T-helper 2 cell treated with Interferon-gamma antibody and Interleukin-4, amounts not matched to agents 100 ng/mL and 5 ng/mL, for 36 hours (primary cell): ENCODE data around the gene TOP3A. TPM values are rescaled to one million over a fixed set of nuclear protein-coding genes. Genes with fewer than 3 reads are reported as not detected.

Experiments
- intact Hi-C: fragments of 100-400 bp; cut with micrococcal nuclease; formaldehyde crosslinking; loops from one replicate; pipeline ENCODE4 v1.15.1; 2023
- total RNA-seq: library from RNA; stranded (reverse); gene quantifications from 2 replicates; pipeline ENCODE4 v1.2.3, GENCODE V29; 2022

TOP3A gene
- total RNA-seq, 1 donor from 2014 or later = 69.4 TPM

DNA sequence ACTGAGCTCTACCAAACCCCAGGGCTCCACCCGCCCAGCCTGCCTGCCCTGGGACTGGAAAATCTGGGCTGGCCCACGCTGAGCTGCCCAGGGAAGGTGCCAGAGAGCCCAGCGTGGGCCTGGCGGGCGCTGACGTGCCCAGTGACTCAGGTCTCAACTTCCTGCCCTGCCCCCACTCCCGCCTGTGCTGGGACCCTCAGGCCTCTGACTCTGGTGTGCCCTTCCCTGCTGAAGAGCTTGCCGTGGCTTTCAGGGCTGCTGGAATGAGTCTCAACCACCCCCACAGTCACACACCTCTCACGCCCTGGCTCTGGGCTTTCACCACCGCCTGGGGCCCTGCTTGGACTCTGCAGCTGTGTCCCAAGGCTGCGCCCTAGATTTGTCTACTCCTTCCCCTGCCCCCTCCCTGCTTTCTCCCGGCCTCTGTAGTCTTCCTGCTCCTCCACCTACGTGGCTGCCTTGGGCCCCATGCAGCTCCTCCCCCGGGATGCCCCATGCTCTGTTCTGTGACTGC is 79.0 kb downstream of the TOP3A start:
- intact Hi-C loops = no loop called here

DNA sequence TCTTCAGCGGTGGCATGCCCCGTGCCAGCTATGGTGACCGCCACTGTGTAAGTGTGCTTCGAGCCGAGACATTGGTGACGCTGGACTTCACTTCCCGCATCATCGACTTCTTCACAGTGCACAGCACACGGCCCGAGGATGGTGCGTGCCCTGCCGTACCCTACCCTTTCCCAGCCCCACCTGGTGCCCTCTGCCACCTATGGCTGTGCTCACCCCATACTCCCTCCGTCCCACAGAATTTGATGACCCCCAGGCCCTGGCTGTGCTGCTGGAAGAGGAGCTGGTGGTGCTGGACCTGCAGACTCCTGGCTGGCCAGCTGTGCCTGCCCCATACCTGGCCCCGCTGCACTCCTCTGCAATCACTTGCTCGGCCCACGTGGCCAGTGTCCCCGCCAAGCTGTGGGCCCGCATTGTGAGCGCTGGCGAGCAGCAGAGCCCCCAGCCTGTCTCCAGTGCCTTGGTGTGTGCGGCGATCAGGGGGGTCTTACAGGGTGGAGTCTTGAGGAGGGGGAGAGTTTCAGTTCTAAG is 79.9 kb downstream of the TOP3A start:
- intact Hi-C loops = no loop called here

DNA sequence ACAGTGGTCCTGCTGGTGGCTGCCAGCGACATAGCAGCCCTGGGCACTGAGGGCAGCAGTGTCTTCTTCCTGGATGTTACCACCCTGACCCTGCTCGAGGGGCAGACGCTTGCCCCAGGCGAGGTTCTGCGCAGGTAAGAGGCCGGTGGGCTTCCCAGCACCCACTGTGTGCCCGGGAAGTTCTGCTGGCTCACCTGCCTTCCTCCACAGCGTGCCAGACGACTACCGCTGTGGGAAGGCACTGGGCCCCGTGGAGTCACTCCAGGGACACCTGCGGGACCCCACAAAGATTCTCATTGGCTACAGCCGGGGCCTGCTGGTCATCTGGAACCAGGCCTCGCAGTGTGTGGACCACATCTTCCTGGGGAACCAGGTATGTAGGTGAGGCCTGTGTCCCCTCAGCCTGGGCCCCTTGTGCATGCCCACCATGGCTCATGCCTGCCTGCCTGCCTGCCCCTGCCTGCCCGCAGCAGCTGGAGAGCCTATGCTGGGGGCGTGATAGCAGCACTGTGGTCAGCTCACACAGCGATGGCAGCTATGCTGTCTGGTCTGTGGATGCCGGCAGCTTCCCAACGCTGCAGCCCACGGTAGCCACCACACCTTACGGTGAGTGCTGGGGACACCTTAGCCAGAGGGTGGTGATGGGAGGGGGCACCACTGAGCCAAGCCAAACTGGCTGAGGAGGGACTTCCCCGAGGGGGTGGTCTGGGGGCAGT is 80.8 kb downstream of the TOP3A start:
- intact Hi-C loops = no loop called here

DNA sequence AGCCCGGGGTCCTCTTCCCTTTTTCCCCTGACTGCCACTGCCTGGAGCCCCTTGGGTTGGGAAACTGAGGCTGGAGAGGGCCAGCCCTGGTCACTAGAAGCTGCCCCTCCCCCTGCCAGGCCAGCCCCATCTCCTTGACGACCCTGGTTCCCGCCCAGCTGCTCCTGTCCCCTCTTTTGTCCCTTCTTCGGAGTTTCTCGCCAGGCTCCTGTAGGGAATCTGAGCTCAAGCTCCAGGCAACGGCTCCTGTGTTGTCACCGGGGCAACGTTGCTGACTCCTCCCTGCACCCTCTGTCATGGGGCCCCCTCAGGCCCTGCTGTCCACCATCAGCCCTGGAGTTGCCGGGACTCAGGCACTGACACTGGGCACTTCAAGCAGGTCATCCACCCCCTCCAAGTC is 83.6 kb downstream of the TOP3A start:
- intact Hi-C loops = no loop called here

DNA sequence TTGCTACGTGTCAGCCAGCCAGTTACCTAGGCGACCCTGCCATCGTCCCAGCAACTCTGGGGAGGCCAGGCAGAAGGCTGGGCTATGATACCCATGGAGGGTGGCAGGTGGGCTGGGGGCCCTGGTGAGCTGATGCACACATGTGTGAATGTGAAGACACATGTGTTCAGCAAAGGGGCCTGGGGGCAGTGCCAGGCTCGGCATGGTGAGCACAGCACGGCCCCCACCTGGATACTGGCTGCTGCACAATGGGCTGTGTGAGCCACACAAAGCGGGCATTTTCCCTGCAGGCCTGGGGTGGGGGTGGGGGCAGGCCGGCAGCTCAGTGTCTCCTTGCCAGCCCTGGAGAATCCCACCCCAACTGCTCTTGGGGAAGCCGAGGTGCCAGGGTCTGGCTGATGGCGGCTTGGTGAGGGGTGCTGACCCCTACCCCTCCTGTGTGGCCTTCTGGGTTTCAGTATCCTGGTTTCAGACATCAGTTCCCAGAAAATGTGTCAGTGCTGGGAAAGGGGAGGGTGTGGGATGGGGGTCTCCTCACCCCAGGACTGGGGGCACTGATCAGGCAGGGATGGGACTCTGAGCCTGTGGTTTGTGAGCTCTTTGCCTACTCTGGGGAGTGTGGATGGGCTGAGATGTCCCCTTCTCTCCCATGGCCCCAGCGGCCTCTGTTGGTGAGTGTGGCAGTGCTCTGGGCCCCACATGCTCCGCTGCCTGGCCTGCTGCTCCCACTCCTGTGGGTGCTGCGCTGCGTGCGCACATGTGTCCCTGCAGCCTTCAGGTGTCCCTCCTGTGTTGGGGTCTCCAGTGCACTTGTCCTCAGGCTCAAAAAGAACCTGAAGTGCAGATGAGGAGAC is 84.3 kb downstream of the TOP3A start:
- intact Hi-C loops = no loop called here

DNA sequence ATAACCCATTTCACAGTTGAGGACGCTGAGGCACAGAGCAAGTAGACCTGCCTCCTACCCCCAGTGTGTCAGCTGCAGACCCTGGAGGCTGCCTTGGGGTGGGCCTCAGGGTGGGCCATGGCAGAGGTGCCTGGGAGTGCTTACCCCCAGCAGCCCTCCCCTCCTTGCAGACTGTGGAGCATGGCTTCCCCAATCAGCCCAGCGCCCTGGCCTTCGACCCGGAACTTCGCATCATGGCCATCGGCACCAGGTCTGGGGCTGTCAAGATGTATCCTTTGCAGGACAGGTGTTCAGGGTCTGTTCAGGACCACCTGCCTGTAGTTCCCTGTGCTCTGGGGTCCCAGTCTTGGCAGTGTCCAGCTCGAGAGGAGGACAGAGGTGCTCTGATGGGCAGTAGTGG is 85.0 kb downstream of the TOP3A start:
- intact Hi-C loops = loop anchor here (10.0 kb wide), 1 partner anchor 775 kb away; the partner anchor contains the start of gene FAM83G

DNA sequence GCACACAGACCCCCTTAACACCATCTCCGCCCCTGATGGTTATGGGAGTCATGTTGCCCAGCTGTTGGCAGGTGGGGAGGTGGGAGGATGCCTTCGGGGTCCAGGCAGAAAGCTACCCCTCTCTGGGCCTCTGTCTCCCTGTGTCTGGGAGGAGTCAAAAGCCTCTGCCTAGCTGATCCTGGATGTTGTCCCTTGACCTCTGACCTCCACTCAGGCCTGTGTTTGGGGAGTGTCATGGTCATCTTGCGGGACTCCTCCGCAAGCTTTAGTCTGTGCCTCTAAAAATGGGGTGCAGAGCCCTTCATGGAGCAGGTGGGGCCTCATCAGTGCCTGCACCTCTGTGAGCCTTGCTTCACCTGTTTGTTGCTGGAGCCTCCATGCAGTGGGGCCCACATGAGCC is 85.5 kb downstream of the TOP3A start:
- intact Hi-C loops = loop anchor here (10.0 kb wide), 1 partner anchor 776 kb away; the partner anchor contains the start of gene FAM83G

DNA sequence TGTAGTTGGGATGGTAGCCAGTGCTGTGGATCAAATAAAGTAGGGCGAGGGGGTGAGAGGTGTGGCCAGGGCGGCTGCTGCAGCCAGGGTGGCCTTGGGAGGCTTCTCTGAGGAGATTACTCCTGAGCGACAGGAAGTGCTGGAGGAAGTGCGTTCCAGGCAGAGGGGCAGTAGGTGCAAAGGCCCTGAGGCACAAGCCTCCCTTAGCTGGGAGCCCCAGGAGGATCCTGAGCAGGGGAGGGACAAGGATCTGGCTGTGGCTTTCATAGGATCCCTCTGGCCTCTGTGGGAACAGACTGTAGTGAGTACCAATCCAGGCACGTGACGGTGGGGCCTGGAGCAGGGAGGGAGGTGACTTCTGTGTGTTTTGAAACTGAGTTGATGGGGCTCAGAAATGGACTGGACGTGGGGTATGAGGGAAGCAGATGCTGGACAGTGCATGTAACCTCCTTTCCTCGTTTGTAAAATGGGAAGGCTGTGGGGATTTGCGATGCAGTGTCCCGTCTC is 86.6 kb downstream of the TOP3A start:
- intact Hi-C loops = loop anchor here (10.0 kb wide), 1 partner anchor 777 kb away; the partner anchor contains the start of gene FAM83G

DNA sequence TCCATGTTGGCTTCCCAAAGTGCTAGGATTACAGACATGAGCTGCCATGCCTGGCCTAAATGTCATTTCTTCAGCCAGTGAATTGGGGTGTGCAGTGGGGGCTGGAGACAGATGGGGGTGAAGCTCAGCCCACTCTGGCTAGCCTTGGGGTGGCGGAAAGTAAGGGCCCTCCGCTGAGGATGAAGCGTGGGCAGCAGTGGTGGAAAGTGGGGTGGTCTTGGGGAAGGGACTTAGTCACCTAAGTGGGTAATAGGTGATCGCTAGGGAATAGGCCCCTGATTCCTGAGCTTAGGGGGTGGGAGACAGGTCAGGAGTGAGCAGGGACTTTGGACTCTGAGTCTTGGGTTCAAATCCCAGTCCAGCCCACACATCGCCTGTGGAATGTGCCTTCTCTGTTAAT is 87.2 kb downstream of the TOP3A start:
- intact Hi-C loops = loop anchor here (10.0 kb wide), 1 partner anchor 777 kb away; the partner anchor contains the start of gene FAM83G

DNA sequence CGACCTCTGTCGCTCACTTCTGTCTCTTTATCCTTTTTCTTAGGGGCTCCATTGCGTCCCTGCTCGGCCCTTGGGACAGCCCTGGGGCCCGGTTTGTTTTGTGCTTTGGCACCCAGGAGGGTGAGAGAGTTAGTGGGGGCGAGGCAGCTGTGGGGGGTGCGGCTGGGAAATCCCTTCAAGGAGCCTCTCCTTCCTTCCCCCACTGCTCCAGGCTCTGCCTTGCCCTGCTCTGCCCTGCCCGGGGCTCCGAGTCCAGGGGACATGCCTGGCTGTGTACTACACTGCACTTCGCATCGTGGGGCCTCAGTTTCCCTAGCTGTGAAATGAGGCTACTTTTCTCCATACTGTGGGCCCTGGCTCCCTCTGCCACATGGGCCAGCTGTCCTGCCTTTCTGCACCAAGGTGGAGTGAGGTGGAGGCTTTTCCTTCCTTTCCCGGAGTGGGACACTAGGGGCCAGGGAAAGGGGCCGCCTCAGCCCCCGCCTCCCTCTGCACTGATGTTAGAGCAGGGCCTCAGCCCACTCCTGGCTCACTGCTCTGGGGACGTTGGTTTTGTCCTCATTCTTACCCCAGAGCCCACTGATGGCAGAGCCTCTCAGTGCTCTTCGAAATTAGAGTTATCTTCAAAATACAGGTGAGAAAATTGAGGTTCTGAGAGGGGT is 88.4 kb downstream of the TOP3A start:
- intact Hi-C loops = loop anchor here (10.0 kb wide), 1 partner anchor 778 kb away; the partner anchor contains the start of gene FAM83G

DNA sequence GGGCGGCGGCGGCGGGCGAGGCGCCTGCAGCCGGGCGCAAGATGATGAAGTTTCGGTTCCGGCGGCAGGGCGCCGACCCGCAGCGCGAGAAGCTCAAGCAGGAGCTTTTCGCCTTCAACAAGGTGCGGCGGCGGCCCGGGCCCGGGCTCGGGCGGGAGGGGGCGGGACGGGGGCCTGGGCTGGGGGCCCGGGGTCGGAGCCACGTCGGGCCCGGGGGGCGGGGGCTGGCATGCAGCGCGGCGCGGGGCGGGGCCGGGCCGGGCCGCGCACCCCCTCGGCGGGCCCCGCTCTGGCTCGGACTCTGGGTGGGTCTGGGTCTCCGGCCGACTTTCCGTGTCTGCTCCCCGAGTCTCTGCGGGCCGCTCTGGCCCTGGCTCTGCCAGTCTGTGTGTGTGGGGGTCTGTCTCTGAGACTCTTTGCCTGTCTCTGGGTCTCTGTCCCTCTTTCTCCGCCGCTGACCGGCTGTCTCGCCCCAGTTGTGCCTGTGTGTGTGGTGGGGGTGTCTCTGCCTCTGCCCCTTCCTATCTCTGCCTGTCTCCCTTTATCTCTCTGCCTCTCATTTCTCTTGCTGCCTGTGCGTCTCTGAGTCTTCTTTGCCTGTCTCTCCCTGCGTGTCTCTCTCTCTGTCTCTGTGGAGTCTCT is 89.0 kb downstream of the TOP3A start:
- intact Hi-C loops = loop anchor here (1.0 to 10.0 kb wide), 3 partner anchors 35 to 779 kb away; partner anchors contain the start of genes ALKBH5, FAM83G and MIEF2

DNA sequence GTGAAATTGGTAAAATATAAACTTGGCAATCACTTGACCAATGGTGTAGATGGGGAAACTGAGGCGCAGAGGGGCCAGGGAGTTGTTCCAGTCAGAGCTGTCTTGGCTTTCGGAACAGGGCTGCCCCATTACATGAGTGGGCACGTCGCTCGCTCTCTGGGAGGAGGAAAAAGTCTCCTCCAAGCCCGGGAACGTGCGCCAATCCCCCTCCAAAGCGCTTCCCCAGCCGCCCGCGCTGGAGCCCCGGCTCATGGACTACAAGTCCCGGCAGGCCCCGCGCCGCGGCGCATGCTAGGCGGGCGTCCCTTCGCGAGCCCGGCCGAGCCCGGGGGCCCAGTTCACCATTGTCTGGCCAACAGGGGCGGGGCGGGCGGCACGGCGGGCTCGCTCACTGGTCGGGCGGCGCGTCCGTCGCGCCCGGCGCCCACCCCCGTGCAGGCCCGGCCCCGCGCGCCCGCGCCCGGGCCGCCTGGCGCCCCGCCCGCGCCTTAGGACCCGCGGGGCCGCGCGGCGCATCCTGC is 89.6 kb downstream of the TOP3A start, which contains the start of gene LLGL1:
LLGL1 (plus strand) TSS at position 515 of the 521 bp plus-strand sequence. CDS start 48 bp downstream, outside the sequence.
- intact Hi-C loops = loop anchor here (1.0 to 10.0 kb wide), 3 partner anchors 35 to 780 kb away; partner anchors contain the start of genes ALKBH5, FAM83G and MIEF2

DNA sequence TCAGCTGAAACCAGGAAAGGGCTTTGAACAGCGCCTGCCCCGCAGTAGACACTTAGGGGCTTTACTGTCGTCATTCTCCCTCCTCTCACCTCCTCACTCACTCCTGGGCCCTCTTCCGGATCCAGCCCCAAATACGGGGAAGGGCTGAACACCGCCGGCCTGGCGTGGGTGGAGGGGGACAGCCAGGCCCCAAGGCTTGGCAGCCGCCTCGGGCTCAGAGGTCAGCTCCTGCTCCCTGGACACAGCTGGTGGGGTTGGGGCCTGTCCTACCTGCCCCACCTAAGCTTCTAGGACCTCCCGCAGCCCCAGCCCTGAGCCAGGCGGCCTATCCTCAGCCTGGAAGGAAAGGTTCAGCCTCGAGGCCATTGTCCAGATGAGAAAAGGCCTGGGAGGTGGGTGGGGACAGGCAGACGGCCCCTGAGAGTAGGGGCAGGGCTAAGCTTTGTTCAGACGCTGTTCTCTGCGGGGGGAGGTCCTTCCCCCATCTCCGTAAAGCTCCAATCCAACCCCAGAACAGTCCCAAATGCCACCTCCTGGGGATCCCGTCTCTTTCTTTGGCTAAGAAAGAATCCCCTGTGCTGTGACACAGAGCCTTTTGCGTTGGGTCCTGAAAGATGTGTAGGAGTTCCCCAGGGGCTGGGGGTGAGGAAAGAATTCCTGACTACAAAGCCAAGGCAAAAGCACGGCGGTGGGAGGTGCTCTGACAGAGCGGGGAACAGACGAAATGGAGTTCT is 90.2 kb downstream of the TOP3A start:
- intact Hi-C loops = loop anchor here (1.0 to 10.0 kb wide), 3 partner anchors 36 to 780 kb away; partner anchors contain the start of genes ALKBH5, FAM83G and MIEF2

DNA sequence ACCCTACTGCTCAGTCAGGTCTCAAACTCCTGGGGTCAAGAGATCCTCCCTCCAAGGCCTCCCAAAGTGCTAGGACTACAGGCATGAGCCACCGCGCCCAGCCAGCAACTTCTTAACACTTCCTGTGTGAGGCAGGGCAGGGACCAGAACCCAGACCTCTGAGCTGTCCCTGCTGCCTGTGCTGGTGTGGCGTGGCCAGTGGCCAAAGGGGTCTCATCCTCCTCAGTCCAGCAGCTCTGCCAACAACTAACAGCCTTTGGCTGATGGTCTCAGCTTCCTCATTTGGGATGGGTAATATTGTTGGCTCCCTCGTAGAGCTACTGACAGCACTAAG is 90.8 kb downstream of the TOP3A start:
- intact Hi-C loops = loop anchor here (10.0 kb wide), 1 partner anchor 781 kb away; the partner anchor contains the start of gene FAM83G

Other genes starting within 250 kb of the TOP3A start
- 58.1 and 67.0 TPM in 2 replicates for gene DRG2, start 227.0 kb downstream of the TOP3A start, total RNA-seq
- gene MYO15A, start 206.2 kb downstream of the TOP3A start, total RNA-seq = 0.23 and 0.68 TPM in 2 replicates
- gene ALKBH5, start 131.2 kb downstream of the TOP3A start, total RNA-seq = 99.2 and 102 TPM in 2 replicates
- gene LLGL1, start 89.4 kb downstream of the TOP3A start, total RNA-seq = 21.6 and 22.4 TPM in 2 replicates
- gene FLII, start 56.3 kb downstream of the TOP3A start, total RNA-seq = 272 and 274 TPM in 2 replicates
- gene MIEF2, start 54.3 kb downstream of the TOP3A start, total RNA-seq = 5.5 and 6.2 TPM in 2 replicates
- 25.5 and 25.6 TPM in 2 replicates for gene SMCR8, start 299 bp upstream of the TOP3A start, total RNA-seq
- 65.4 and 67.0 TPM in 2 replicates for gene SHMT1, start 48.6 kb upstream of the TOP3A start, total RNA-seq
- gene EVPLL, start 62.8 kb upstream of the TOP3A start, total RNA-seq = not detected in 2 replicates
- gene LGALS9C, start 161.8 kb upstream of the TOP3A start, total RNA-seq = 5.8 and 6.3 TPM in 2 replicates